Left lobe of liver (tissue), 2 donors: Measurements from ENCODE around the gene PSMA8. TPM values are rescaled to one million over a fixed set of nuclear protein-coding genes. Genes with fewer than 3 reads are reported as not detected.
"Not testable (repeated sequence)": the region's sequence is repeated elsewhere in the genome, so short reads cannot be mapped to it uniquely, and the experiment has no call there.

Source experiments
- ATAC-seq: fragments of 200-7000 bp; cut with Tn5 transposase; one replicate; pipeline ENCODE4 v1.9.1; 2020; ENCODE audit warnings: mild to moderate bottlenecking, moderate library complexity
- DNase-seq: peaks from one replicate; pipeline ENCODE4 v3.0.0-alpha.2; 2020; ENCODE audit warnings: low spot score
- total RNA-seq: library from RNA; stranded (reverse); gene quantifications from one replicate; pipeline ENCODE4 v1.2.1, GENCODE V29; 2021
- donor health status: DM: no; HTN: no; CAD: no; lungs with moderate emphysema.
- donor health status: DM: no; HTN: yes; CAD: no.

The PSMA8 gene
- total RNA-seq, 1 donor from 2014 or later, result not detected

DNA sequence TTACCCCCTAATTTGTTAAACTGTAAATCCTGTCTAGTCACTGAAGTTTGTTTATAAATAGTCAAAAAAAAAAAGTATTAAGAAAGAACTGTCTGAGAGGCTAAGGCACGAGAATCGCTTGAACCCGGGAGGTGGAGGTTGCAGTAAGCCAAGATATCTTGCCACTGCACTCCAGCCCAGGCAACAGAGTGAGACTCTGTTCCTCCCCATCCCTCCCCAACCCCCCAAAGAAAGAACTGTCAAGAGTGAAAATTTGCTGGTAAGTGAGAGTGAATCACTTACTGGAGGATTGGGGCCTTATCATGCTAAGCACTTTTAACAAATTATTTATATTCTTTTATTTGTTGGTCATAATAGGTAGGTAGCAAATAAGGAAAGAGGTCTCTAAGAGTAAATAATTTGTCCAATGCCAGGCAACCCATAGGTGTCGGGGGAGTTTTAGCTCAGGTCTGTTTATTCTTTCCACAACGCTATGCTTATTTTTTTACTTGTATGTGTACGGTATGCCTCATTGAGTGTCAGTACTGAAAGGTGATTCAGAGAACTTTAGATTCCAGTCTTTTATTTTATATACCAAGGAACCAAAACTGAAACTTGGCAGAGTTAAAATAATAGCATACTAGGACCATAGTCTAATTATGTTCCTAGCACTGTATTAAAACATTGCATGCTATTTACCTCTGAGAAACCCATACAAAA is 95.0 kb downstream of the PSMA8 start:
- DNase-seq, result no peak
- no peak for ATAC-seq

DNA sequence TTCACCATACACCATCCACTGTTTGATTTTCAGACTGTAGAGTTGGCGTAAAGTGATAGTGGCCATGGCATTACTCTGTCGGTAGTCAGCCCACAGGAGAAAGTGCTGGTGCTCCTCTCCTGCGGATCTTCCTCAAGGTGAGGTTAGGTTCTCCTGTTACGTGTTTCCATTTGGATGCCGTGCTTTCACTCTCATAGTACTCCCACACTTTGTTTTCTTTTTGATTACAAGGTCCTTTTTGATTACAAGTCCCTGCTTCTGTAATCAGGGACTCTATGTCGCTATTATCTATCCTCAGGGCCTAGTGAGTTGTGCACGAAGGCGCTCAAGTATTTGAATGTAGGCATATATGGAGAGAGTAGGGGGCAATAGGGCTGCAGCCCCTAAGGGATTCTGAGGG is 96.8 kb downstream of the PSMA8 start:
- ATAC-seq (no peak), DNase-seq (no peak)

- no peak for DNase-seq
- no peak for ATAC-seq
Measured at GRCh38 chr18:26233208-26233607, 99.5 kb downstream of the PSMA8 start.

GRCh38 chr18:26237363-26237762 is 103.7 kb downstream of the PSMA8 start:
- DNase-seq, ATAC-seq: not testable (repeated sequence)

DNA sequence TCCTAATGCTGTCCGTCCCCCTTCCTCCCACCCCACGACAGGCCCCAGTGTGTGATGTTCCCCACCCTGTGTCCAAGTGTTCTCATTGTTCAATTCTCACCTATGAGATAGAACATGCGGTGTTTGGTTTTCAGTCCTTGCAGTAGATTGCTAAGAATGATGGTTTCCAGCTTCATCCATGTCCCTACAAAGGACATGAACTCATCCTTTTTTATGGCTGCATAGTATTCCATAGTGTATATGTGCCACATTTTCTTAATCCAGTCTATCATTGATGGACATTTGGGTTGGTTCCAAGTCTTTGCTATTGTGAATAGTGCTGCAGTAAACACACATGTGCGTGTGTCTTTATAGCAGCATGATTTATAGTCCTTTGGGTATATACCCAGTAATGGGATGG is 105.0 kb downstream of the PSMA8 start:
- not testable (repeated sequence) for ATAC-seq, DNase-seq

GRCh38 chr18:26242392-26242791 is 108.7 kb downstream of the PSMA8 start:
- DNase-seq, ATAC-seq: not testable (repeated sequence)

Other genes starting within 250 kb of the PSMA8 start
- gene SS18, start 43.3 kb upstream of the PSMA8 start, total RNA-seq, result 27.4 TPM
- gene TAF4B, start 92.6 kb downstream of the PSMA8 start, total RNA-seq, result 0.20 TPM